ENCODE measurements around the gene SCP2.
A peak's percentile ranks its signal among the peaks of the same experiment; 100 is the strongest.

SCP2 gene

DNA sequence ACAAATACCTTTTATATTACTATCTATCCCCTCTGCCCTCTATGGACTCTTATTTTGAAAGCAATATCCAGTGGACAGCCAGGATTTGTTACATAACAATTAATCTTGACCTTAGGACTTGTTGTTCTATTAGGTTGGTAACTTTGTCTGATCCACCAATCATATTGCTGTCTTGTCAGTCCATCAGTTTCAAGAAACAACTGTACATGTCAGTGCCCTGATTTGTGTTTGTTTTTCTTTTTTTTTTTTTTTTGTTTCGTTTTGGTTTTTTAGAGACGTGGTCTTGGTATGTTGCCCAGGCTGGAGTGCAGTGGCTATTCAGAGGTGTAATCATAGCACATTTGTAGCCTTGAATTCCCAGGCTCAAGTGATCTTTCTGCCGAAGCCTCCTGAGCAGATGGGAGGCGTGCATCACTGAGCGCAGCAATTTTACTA, 1.5 kb upstream of the SCP2 start:
- H3K36me3 ChIP-seq (ENCODE audit: low read depth) = no peaks in the 10 kb centered on the region
- DNase-seq (ENCODE audit: low spot score) (no peak), ATAC-seq (ENCODE audit: low read depth) (no peak)
- TF ChIP-seq, protein P1, sequence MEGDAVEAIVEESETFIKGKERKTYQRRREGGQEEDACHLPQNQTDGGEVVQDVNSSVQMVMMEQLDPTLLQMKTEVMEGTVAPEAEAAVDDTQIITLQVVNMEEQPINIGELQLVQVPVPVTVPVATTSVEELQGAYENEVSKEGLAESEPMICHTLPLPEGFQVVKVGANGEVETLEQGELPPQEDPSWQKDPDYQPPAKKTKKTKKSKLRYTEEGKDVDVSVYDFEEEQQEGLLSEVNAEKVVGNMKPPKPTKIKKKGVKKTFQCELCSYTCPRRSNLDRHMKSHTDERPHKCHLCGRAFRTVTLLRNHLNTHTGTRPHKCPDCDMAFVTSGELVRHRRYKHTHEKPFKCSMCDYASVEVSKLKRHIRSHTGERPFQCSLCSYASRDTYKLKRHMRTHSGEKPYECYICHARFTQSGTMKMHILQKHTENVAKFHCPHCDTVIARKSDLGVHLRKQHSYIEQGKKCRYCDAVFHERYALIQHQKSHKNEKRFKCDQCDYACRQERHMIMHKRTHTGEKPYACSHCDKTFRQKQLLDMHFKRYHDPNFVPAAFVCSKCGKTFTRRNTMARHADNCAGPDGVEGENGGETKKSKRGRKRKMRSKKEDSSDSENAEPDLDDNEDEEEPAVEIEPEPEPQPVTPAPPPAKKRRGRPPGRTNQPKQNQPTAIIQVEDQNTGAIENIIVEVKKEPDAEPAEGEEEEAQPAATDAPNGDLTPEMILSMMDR (IDR thresholded peaks at IDR 0.05; ENCODE audit: poor library complexity, severe bottlenecking) = no peak
- H3K9me3 ChIP-seq (ENCODE audit: severe bottlenecking) = no peaks in the 10 kb centered on the region
- H3K27me3 ChIP-seq (ENCODE audit: insufficient read depth, poor library complexity, severe bottlenecking) = no peaks in the 10 kb centered on the region
- H3K4me3 ChIP-seq (ENCODE audit: severe bottlenecking) = no peak overlapping the region
- no peak overlapping the region for H3K27ac ChIP-seq (ENCODE audit: poor library complexity, severe bottlenecking)
- H3K4me1 ChIP-seq (ENCODE audit: insufficient read depth, poor library complexity, severe bottlenecking) = no peaks in the 10 kb centered on the region

GRCh38 chr1:52926864-52927211, 238 bp upstream of the SCP2 start:
- Histone ChIP-seq H3K36me3 (ENCODE audit: low read depth) (no peaks in the 10 kb centered on the region), H3K27me3 (ENCODE audit: insufficient read depth, poor library complexity, severe bottlenecking) (no peaks in the 10 kb centered on the region), H3K4me1 (ENCODE audit: insufficient read depth, poor library complexity, severe bottlenecking) (no peaks in the 10 kb centered on the region), H3K27ac (ENCODE audit: poor library complexity, severe bottlenecking) (no peak overlapping the region), H3K9me3 (ENCODE audit: severe bottlenecking) (no peaks in the 10 kb centered on the region), H3K4me3 (ENCODE audit: severe bottlenecking) (peak overlapping the region; percentile 58)
- ATAC-seq (ENCODE audit: low read depth) (no peak), DNase-seq (ENCODE audit: low spot score) (no peak)
- TF ChIP-seq, protein P1 (IDR thresholded peaks at IDR 0.05; ENCODE audit: poor library complexity, severe bottlenecking) = no peak

- Histone ChIP-seq H3K4me3 (ENCODE audit: severe bottlenecking) (peak overlapping the region; percentile 58), H3K27ac (ENCODE audit: poor library complexity, severe bottlenecking) (no peak overlapping the region), H3K4me1 (ENCODE audit: insufficient read depth, poor library complexity, severe bottlenecking) (no peaks in the 10 kb centered on the region), H3K36me3 (ENCODE audit: low read depth) (no peaks in the 10 kb centered on the region), H3K9me3 (ENCODE audit: severe bottlenecking) (no peaks in the 10 kb centered on the region), H3K27me3 (ENCODE audit: insufficient read depth, poor library complexity, severe bottlenecking) (no peaks in the 10 kb centered on the region)
- DNase-seq (ENCODE audit: low spot score) (no peak), ATAC-seq (ENCODE audit: low read depth) (peak; percentile 47)
- TF ChIP-seq, protein P1 (IDR thresholded peaks at IDR 0.05; ENCODE audit: poor library complexity, severe bottlenecking) = no peak
These were observed 934 bp downstream of the SCP2 start for GRCh38 chr1:52928015-52928404.

GRCh38 chr1:52929019-52929418, 1.9 kb downstream of the SCP2 start:
- H3K27me3 ChIP-seq (ENCODE audit: insufficient read depth, poor library complexity, severe bottlenecking) = no peaks in the 10 kb centered on the region
- TF ChIP-seq, protein P1 (IDR thresholded peaks at IDR 0.05; ENCODE audit: poor library complexity, severe bottlenecking) = no peak
- no peaks in the 10 kb centered on the region for H3K4me1 ChIP-seq (ENCODE audit: insufficient read depth, poor library complexity, severe bottlenecking)
- H3K9me3 ChIP-seq (ENCODE audit: severe bottlenecking) = no peaks in the 10 kb centered on the region
- H3K27ac ChIP-seq (ENCODE audit: poor library complexity, severe bottlenecking) = no peak overlapping the region
- H3K4me3 ChIP-seq (ENCODE audit: severe bottlenecking) = no peak overlapping the region
- H3K36me3 ChIP-seq (ENCODE audit: low read depth) = no peaks in the 10 kb centered on the region
- no peak for DNase-seq (ENCODE audit: low spot score)
- no peak for ATAC-seq (ENCODE audit: low read depth)

GRCh38 chr1:52937433-52938182, 10.5 kb downstream of the SCP2 start:
- DNase-seq (ENCODE audit: low spot score) = no peak
- H3K36me3 ChIP-seq (ENCODE audit: low read depth) = no peaks in the 10 kb centered on the region
- no peak overlapping the region for H3K4me3 ChIP-seq (ENCODE audit: severe bottlenecking)
- no peak for ATAC-seq (ENCODE audit: low read depth)
- H3K27ac ChIP-seq (ENCODE audit: poor library complexity, severe bottlenecking) = no peak overlapping the region
- H3K27me3 ChIP-seq (ENCODE audit: insufficient read depth, poor library complexity, severe bottlenecking) = no peaks in the 10 kb centered on the region
- TF ChIP-seq, protein P1 (IDR thresholded peaks at IDR 0.05; ENCODE audit: poor library complexity, severe bottlenecking) = no peak
- no peaks in the 10 kb centered on the region for H3K9me3 ChIP-seq (ENCODE audit: severe bottlenecking)
- H3K4me1 ChIP-seq (ENCODE audit: insufficient read depth, poor library complexity, severe bottlenecking) = no peaks in the 10 kb centered on the region

Measured in RWPE2 (cell line).